GM23338 (cell line): ENCODE measurements around the gene HRH3. TPM values are rescaled to one million over a fixed set of nuclear protein-coding genes. Genes with fewer than 3 reads are reported as not detected.

Source experiments
- ATAC-seq: fragments of 200-7000 bp; cut with Tn5 transposase; 3 replicates; pipeline ENCODE4 v1.9.1; 2020
- DNase-seq: peaks from one replicate; pipeline ENCODE4 v3.0.0-alpha.2; 2015; ENCODE audit warnings: low spot score
- H2AFZ ChIP-seq: fragments of 200-600 bp; sonication (generic); 2 replicates; pipeline ENCODE4 v1.8.0; 2016; ENCODE audit warnings: antibody characterized with exemption, mild to moderate bottlenecking, moderate library complexity
- H3F3A ChIP-seq: fragments of 200-600 bp; sonication (generic); replicated peaks from 2 replicates; pipeline ENCODE4 v1.8.0; 2017; ENCODE audit warnings: antibody characterized with exemption, mixed run types, low read depth
- H3K27ac ChIP-seq: fragments of 200-600 bp; sonication (generic); 2 replicates; pipeline ENCODE4 v1.6.1; 2016; ENCODE audit warnings: low read depth
- H3K27me3 ChIP-seq: fragments of 200-600 bp; sonication (generic); 2 replicates; pipeline ENCODE4 v1.8.0; 2016; ENCODE audit warnings: mild to moderate bottlenecking, mixed run types, moderate library complexity; ENCODE audit not compliant: insufficient read depth
- H3K36me3 ChIP-seq: fragments of 200-600 bp; sonication (generic); 2 replicates; pipeline ENCODE4 v1.8.0; 2016; ENCODE audit warnings: mild to moderate bottlenecking; ENCODE audit not compliant: insufficient read depth
- H3K4me1 ChIP-seq: fragments of 200-600 bp; sonication (generic); 2 replicates; pipeline ENCODE4 v1.8.0; 2016; ENCODE audit warnings: mild to moderate bottlenecking, moderate library complexity; ENCODE audit not compliant: insufficient read depth
- H3K4me2 ChIP-seq: fragments of 200-600 bp; sonication (generic); 2 replicates; pipeline ENCODE4 v1.7.1; 2017; ENCODE audit warnings: mixed run types
- H3K4me3 ChIP-seq: fragments of 200-600 bp; sonication (generic); 2 replicates; pipeline ENCODE4 v1.6.1; 2016; ENCODE audit warnings: mixed run types
- H3K79me2 ChIP-seq: fragments of 200-600 bp; sonication (generic); replicated peaks from 2 replicates; pipeline ENCODE4 v1.8.0; 2017; ENCODE audit warnings: mild to moderate bottlenecking; ENCODE audit not compliant: insufficient read depth
- H3K9me2 ChIP-seq: fragments of 200-600 bp; sonication (generic); 2 replicates; pipeline ENCODE4 v1.8.0; 2017; ENCODE audit not compliant: insufficient read depth
- H4K20me1 ChIP-seq: fragments of 200-600 bp; sonication (generic); replicated peaks from 2 replicates; pipeline ENCODE4 v1.8.0; 2017; ENCODE audit warnings: mild to moderate bottlenecking; ENCODE audit not compliant: insufficient read depth
- H3K27ac Mint-ChIP-seq: 2 replicates; pipeline ENCODE4 v1.8.0; 2020; ENCODE audit warnings: inconsistent platforms, mild to moderate bottlenecking, moderate library complexity, mixed read lengths
- H3K27me3 Mint-ChIP-seq: 3 replicates; pipeline ENCODE4 v1.8.0; 2022; ENCODE audit warnings: low read depth, mild to moderate bottlenecking, moderate library complexity, mixed read lengths, inconsistent platforms; ENCODE audit not compliant: insufficient read depth, poor library complexity
- H3K36me3 Mint-ChIP-seq: 3 replicates; pipeline ENCODE4 v1.8.0; 2021; ENCODE audit warnings: low read depth, mild to moderate bottlenecking, inconsistent platforms, moderate library complexity, mixed read lengths
- H3K4me1 Mint-ChIP-seq: 3 replicates; pipeline ENCODE4 v1.8.0; 2020; ENCODE audit warnings: mild to moderate bottlenecking, inconsistent platforms, mixed read lengths
- H3K4me3 Mint-ChIP-seq: 3 replicates; pipeline ENCODE4 v1.8.0; 2021; ENCODE audit warnings: moderate library complexity, mild to moderate bottlenecking, inconsistent platforms, mixed read lengths
- H3K9me3 Mint-ChIP-seq: 3 replicates; pipeline ENCODE4 v1.8.0; 2020; ENCODE audit warnings: moderate library complexity, mild to moderate bottlenecking, inconsistent platforms, mixed read lengths
- EZH2phosphoT487 ChIP-seq: fragments of 200-600 bp; sonication (generic); IDR thresholded peaks from one replicate; pipeline ENCODE4 v1.8.1; 2018; ENCODE audit warnings: antibody characterized with exemption; ENCODE audit not compliant: unreplicated experiment
- JUNB ChIP-seq: IDR thresholded peaks from one replicate; pipeline ENCODE4 v1.6.1; 2016; ENCODE audit warnings: antibody characterized with exemption; ENCODE audit not compliant: unreplicated experiment
- NANOG ChIP-seq: IDR thresholded peaks from 2 replicates; pipeline ENCODE4 v1.6.1; 2016; ENCODE audit warnings: antibody characterized with exemption, borderline replicate concordance
- POLR2AphosphoS5 ChIP-seq: IDR thresholded peaks from 2 replicates; pipeline ENCODE4 v1.6.1; 2016; ENCODE audit warnings: antibody characterized with exemption, low read depth
- STAT1 ChIP-seq: IDR thresholded peaks from one replicate; pipeline ENCODE4 v1.6.1; 2016; ENCODE audit warnings: antibody characterized with exemption; ENCODE audit not compliant: unreplicated experiment
- ZNF331 ChIP-seq: fragments of 250-450 bp; sonication (Bioruptor Pico); IDR thresholded peaks from 2 replicates; pipeline ENCODE4 v1.5.0; 2020; ENCODE audit warnings: low read depth, mild to moderate bottlenecking, moderate library complexity
- polyA plus RNA-seq: library from polyadenylated mRNA; unstranded; fragments of >200 nt; fragmentation: Nextera tagmentation; extraction: Ambion mirVana; gene quantifications from 2 replicates; pipeline ENCODE4 v1.2.1, GENCODE V29; 2016
- total RNA-seq: library from RNA; depleted of rRNA; stranded (reverse); fragments of >200 nt; shearing (Covaris generic); gene quantifications from 2 replicates; pipeline ENCODE4 v1.2.3, GENCODE V29; 2014
- TF ChIP-seq, protein P1 (sequence below): fragments of 250-450 bp; sonication (Bioruptor Pico); IDR thresholded peaks from 2 replicates; pipeline ENCODE4 v1.5.0; 2020; ENCODE audit warnings: mild to moderate bottlenecking, moderate library complexity
- TF ChIP-seq, protein P2 (sequence below): IDR thresholded peaks from 2 replicates; pipeline ENCODE4 v1.6.1; 2016; ENCODE audit warnings: antibody characterized with exemption

HRH3 gene
- total and polyA plus RNA-seq, 2 experiments from 2014 or later: 1.5 to 5.2 TPM

DNA sequence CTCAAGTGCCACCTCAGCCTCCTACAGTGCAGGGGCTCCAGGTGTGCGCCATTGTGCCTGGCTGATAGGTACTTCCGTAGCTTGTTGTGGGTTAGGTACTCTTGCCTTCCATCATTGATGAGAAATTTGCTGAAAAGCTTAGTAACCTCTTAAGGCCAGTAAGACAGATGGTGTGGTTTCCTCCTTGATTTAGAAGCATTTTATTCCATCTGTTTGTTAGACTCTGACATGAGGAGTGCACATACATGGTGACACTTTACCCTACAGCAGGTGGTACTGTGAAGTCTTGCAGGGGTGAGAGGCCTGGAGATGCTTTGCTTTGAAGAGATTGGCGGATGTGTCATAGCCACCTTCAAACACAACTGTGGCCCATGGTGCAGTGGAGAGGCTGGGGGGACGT, 52.0 kb downstream of the HRH3 start (continued):
- TF ChIP-seq, protein P1, sequence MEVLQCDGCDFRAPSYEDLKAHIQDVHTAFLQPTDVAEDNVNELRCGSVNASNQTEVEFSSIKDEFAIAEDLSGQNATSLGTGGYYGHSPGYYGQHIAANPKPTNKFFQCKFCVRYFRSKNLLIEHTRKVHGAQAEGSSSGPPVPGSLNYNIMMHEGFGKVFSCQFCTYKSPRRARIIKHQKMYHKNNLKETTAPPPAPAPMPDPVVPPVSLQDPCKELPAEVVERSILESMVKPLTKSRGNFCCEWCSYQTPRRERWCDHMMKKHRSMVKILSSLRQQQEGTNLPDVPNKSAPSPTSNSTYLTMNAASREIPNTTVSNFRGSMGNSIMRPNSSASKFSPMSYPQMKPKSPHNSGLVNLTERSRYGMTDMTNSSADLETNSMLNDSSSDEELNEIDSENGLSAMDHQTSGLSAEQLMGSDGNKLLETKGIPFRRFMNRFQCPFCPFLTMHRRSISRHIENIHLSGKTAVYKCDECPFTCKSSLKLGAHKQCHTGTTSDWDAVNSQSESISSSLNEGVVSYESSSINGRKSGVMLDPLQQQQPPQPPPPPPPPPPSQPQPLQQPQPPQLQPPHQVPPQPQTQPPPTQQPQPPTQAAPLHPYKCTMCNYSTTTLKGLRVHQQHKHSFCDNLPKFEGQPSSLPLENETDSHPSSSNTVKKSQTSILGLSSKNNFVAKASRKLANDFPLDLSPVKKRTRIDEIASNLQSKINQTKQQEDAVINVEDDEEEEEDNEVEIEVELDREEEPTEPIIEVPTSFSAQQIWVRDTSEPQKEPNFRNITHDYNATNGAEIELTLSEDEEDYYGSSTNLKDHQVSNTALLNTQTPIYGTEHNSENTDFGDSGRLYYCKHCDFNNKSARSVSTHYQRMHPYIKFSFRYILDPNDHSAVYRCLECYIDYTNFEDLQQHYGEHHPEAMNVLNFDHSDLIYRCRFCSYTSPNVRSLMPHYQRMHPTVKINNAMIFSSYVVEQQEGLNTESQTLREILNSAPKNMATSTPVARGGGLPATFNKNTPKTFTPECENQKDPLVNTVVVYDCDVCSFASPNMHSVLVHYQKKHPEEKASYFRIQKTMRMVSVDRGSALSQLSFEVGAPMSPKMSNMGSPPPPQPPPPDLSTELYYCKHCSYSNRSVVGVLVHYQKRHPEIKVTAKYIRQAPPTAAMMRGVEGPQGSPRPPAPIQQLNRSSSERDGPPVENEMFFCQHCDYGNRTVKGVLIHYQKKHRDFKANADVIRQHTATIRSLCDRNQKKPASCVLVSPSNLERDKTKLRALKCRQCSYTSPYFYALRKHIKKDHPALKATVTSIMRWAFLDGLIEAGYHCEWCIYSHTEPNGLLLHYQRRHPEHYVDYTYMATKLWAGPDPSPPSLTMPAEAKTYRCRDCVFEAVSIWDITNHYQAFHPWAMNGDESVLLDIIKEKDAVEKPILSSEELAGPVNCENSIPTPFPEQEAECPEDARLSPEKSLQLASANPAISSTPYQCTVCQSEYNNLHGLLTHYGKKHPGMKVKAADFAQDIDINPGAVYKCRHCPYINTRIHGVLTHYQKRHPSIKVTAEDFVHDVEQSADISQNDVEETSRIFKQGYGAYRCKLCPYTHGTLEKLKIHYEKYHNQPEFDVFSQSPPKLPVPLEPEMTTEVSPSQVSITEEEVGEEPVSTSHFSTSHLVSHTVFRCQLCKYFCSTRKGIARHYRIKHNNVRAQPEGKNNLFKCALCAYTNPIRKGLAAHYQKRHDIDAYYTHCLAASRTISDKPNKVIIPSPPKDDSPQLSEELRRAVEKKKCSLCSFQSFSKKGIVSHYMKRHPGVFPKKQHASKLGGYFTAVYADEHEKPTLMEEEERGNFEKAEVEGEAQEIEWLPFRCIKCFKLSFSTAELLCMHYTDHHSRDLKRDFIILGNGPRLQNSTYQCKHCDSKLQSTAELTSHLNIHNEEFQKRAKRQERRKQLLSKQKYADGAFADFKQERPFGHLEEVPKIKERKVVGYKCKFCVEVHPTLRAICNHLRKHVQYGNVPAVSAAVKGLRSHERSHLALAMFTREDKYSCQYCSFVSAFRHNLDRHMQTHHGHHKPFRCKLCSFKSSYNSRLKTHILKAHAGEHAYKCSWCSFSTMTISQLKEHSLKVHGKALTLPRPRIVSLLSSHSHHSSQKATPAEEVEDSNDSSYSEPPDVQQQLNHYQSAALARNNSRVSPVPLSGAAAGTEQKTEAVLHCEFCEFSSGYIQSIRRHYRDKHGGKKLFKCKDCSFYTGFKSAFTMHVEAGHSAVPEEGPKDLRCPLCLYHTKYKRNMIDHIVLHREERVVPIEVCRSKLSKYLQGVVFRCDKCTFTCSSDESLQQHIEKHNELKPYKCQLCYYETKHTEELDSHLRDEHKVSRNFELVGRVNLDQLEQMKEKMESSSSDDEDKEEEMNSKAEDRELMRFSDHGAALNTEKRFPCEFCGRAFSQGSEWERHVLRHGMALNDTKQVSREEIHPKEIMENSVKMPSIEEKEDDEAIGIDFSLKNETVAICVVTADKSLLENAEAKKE (CRISPR knock-in tag): no peak
- no peak for TF ChIP-seq POLR2AphosphoS5
- TF ChIP-seq NANOG: no peak
- TF ChIP-seq EZH2phosphoT487: no peak

DNA sequence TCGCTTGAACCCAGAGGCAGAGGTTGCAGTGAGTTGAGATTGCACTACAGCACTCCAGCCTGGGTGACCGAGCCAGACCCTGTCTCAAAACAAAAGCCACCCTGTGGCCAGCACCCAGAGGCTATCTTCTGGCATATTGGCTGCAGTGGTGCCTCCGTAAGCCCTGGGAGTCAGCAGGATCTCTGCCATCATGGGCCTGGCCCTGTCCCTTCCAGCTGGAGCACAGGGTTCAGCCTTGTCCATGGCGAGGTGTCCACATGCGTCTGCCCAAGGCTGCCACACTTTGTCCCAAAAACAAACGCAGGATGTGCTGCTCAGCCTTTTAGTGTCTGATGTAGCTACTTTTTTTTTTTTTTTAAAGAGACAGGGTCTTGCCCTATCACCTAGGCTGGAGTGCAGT, 52.6 kb downstream of the HRH3 start:
- Mint-ChIP-seq H3K36me3 (peaks cover 37% of the 10 kb centered on the region), H3K4me1 (no peaks in the 10 kb centered on the region)
- no peak for TF ChIP-seq JUNB
- TF ChIP-seq, protein P1 (CRISPR knock-in tag): no peak
- TF ChIP-seq, protein P2, sequence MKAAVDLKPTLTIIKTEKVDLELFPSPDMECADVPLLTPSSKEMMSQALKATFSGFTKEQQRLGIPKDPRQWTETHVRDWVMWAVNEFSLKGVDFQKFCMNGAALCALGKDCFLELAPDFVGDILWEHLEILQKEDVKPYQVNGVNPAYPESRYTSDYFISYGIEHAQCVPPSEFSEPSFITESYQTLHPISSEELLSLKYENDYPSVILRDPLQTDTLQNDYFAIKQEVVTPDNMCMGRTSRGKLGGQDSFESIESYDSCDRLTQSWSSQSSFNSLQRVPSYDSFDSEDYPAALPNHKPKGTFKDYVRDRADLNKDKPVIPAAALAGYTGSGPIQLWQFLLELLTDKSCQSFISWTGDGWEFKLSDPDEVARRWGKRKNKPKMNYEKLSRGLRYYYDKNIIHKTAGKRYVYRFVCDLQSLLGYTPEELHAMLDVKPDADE: no peak
- no peak for TF ChIP-seq ZNF331 (CRISPR knock-in tag)
- TF ChIP-seq STAT1: no peak

More for the DNA sequence above, 52.6 kb downstream of the HRH3 start:
- peaks cover 20% of the 10 kb centered on the region for H3K36me3 ChIP-seq
- H2AFZ ChIP-seq: no peak overlapping the region
- H3K79me2 ChIP-seq: no peaks in the 10 kb centered on the region
- no peaks in the 10 kb centered on the region for H3K4me1 ChIP-seq
- ATAC-seq (no peak), DNase-seq (no peak)
- no peak overlapping the region for H3K27ac ChIP-seq
- no peaks in the 10 kb centered on the region for H3K9me2 ChIP-seq
- Mint-ChIP-seq H3K4me3 (no peak overlapping the region), H3K27ac (no peak overlapping the region), H3K9me3 (no peaks in the 10 kb centered on the region), H3K27me3 (peaks cover 15% of the 10 kb centered on the region)
- H4K20me1 ChIP-seq: no peaks in the 10 kb centered on the region; the same call in 1 of the 2 replicates
- no peaks in the 10 kb centered on the region for H3F3A ChIP-seq
- no peak overlapping the region for H3K4me2 ChIP-seq
- H3K27me3 ChIP-seq: no peaks in the 10 kb centered on the region
- no peak overlapping the region for H3K4me3 ChIP-seq
